ENCODE results near the gene SEC61A2. TPM values are rescaled to one million over a fixed set of nuclear protein-coding genes. Genes with fewer than 3 reads are reported as not detected.

Gene SEC61A2
- total RNA-seq, 4 donors from 2014 or later: 1.5 to 15.1 (median 7.6) TPM

DNA sequence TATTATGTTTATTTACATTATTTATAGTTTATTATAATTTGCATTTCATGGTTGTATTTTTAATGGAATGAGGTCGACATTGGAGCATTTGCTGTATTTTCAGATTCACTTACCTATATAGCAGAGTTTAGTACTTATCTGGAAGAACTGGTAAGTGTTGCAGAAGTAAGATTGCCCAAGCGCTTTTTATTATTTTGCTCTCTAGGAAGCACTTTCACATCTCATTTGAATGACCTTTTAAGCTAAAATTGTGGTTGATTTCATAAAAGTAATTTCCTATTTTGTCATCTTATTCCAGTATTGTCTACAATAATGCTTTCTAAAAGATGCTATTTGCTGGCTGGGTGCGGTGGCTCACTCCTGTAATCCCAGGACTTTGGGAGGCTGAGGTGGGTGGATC lies 28.6 kb downstream of the SEC61A2 start:
- DNase-seq: no peak
- 90 to 91% methylated on average over 3 of the region's 3 CpGs for WGBS, 2 donors (ENCODE audit: low coverage in 1 of 2)
- Histone ChIP-seq H3K27ac (no peak overlapping the region), H3K36me3 (peaks cover 0 to 27% (median 10%) of the 10 kb centered on the region in 4 donors), H3K27me3 (no peaks in the 10 kb centered on the region), H3K4me3 (no peak overlapping the region), H3K9me3 (no peaks in the 10 kb centered on the region), H3K4me1 (no peaks in the 10 kb centered on the region)
- TF ChIP-seq POLR2AphosphoS5 (IDR thresholded peaks at IDR 0.05) (no peak), POLR2A (IDR thresholded peaks at IDR 0.05) (no peak), EP300 (IDR thresholded peaks at IDR 0.05; ENCODE audit: low read depth) (no peak), CTCF (IDR thresholded peaks at IDR 0.05) (no peak)
- in situ Hi-C loops (cut with MboI; ENCODE audit: low pct_ligation_motif_present in 1 of 4, low pct_unique_long_range_greater_than_20kb in 1 of 4, low sequenced_read_pairs in 3 of 4) (no loop called here), intact Hi-C loops (cut with DNase I; ENCODE audit: low total_unique reads) (no loop called here)

- in situ Hi-C loops (cut with MboI; ENCODE audit: low pct_ligation_motif_present in 1 of 4, low pct_unique_long_range_greater_than_20kb in 1 of 4, low sequenced_read_pairs in 3 of 4): no loop called here
- DNase-seq: no peak
- Histone ChIP-seq H3K4me1 (no peaks in the 10 kb centered on the region), H3K27me3 (no peaks in the 10 kb centered on the region), H3K27ac (no peak overlapping the region), H3K4me3 (no peak overlapping the region), H3K9me3 (no peaks in the 10 kb centered on the region), H3K36me3 (peaks cover 0 to 31% (median 14%) of the 10 kb centered on the region in 4 donors)
- 86 to 88% methylated on average over 1 to 5 of the region's 5 CpGs for WGBS, 2 donors (ENCODE audit: low coverage in 1 of 2)
- no peak for TF ChIP-seq POLR2AphosphoS5 (IDR thresholded peaks at IDR 0.05)
- TF ChIP-seq CTCF (IDR thresholded peaks at IDR 0.05): no peak
- TF ChIP-seq EP300 (IDR thresholded peaks at IDR 0.05; ENCODE audit: low read depth): no peak
- no peak for TF ChIP-seq POLR2A (IDR thresholded peaks at IDR 0.05)
- intact Hi-C loops (cut with DNase I; ENCODE audit: low total_unique reads): no loop called here
Measured at GRCh38 chr10:12160664-12161063, 31.2 kb downstream of the SEC61A2 start.

- Histone ChIP-seq H3K4me3 (no peak overlapping the region), H3K27ac (no peak overlapping the region), H3K27me3 (no peaks in the 10 kb centered on the region), H3K36me3 (peaks cover 0 to 31% (median 14%) of the 10 kb centered on the region in 4 donors), H3K4me1 (no peaks in the 10 kb centered on the region), H3K9me3 (no peaks in the 10 kb centered on the region)
- DNase-seq: no peak
- in situ Hi-C loops (cut with MboI; ENCODE audit: low pct_ligation_motif_present in 1 of 4, low pct_unique_long_range_greater_than_20kb in 1 of 4, low sequenced_read_pairs in 3 of 4): no loop called here
- WGBS, 2 donors (ENCODE audit: low coverage in 1 of 2): 98% methylated on average over 6 of the region's 6 CpGs; no CpG with 5 or more reads in 1 of the 2 donors
- intact Hi-C loops (cut with DNase I; ENCODE audit: low total_unique reads): no loop called here
- TF ChIP-seq POLR2AphosphoS5 (IDR thresholded peaks at IDR 0.05): no peak
- no peak for TF ChIP-seq CTCF (IDR thresholded peaks at IDR 0.05)
- TF ChIP-seq EP300 (IDR thresholded peaks at IDR 0.05; ENCODE audit: low read depth): no peak
- no peak for TF ChIP-seq POLR2A (IDR thresholded peaks at IDR 0.05)
Measured at GRCh38 chr10:12162927-12163326, 33.5 kb downstream of the SEC61A2 start.

- TF ChIP-seq EP300 (IDR thresholded peaks at IDR 0.05; ENCODE audit: low read depth) (no peak), CTCF (IDR thresholded peaks at IDR 0.05) (no peak), POLR2AphosphoS5 (IDR thresholded peaks at IDR 0.05) (no peak), POLR2A (IDR thresholded peaks at IDR 0.05) (no peak)
- Histone ChIP-seq H3K36me3 (peaks cover 0 to 31% (median 14%) of the 10 kb centered on the region in 4 donors), H3K9me3 (no peaks in the 10 kb centered on the region), H3K4me1 (no peaks in the 10 kb centered on the region), H3K27ac (no peak overlapping the region), H3K4me3 (no peak overlapping the region), H3K27me3 (no peaks in the 10 kb centered on the region)
- intact Hi-C loops (cut with DNase I; ENCODE audit: low total_unique reads) (no loop called here), in situ Hi-C loops (cut with MboI; ENCODE audit: low pct_ligation_motif_present in 1 of 4, low pct_unique_long_range_greater_than_20kb in 1 of 4, low sequenced_read_pairs in 3 of 4) (no loop called here)
- WGBS, 2 donors (ENCODE audit: low coverage in 1 of 2): 86 to 100% methylated on average over 2 to 11 of the region's 12 CpGs
- DNase-seq: no peak
Measured at GRCh38 chr10:12164085-12164484, 34.6 kb downstream of the SEC61A2 start.

Data from transverse colon (tissue), 4 donors.